ENCODE data around the gene ACO2.
"Not testable (repeated sequence)": the region's sequence is repeated elsewhere in the genome, so short reads cannot be mapped to it uniquely, and the experiment has no call there.

Gene ACO2

GRCh38 chr22:41468381-41469217 lies at the start of gene ACO2, which contains the start of gene PHF5A:
Gene ACO2, plus strand, starts transcription at chr22:41469117. Its CDS starts 30 bp downstream, at chr22:41469147.
Gene PHF5A, minus strand, starts transcription at chr22:41468692. Its CDS starts 39 bp downstream, at chr22:41468653.
- peaks cover 56% of the 10 kb centered on the region for H3K4me1 Mint-ChIP-seq
- H3K36me3 Mint-ChIP-seq, result peaks cover 20% of the 10 kb centered on the region
- no peaks in the 10 kb centered on the region for H3K27me3 Mint-ChIP-seq
- H3K9me3 Mint-ChIP-seq, result no peaks in the 10 kb centered on the region
- peak within 1 kb of the TSS; percentile 100 for H3K27ac Mint-ChIP-seq
- peak within 1 kb of the TSS; percentile 93 for H3K4me3 Mint-ChIP-seq

- H3K27me3 Mint-ChIP-seq, result no peaks in the 10 kb centered on the region
- no peaks in the 10 kb centered on the region for H3K9me3 Mint-ChIP-seq
- peak overlapping the region; percentile 78 for H3K27ac Mint-ChIP-seq
- peaks cover 6% of the 10 kb centered on the region for H3K36me3 Mint-ChIP-seq
- peaks cover 13% of the 10 kb centered on the region for H3K4me1 Mint-ChIP-seq
- no peak overlapping the region for H3K4me3 Mint-ChIP-seq
Measured at GRCh38 chr22:41425660-41426365, 43.1 kb upstream of the ACO2 start.

GRCh38 chr22:41429232-41429950 lies 39.5 kb upstream of the ACO2 start:
- peaks cover 12% of the 10 kb centered on the region for H3K36me3 Mint-ChIP-seq
- no peaks in the 10 kb centered on the region for H3K9me3 Mint-ChIP-seq
- H3K4me1 Mint-ChIP-seq, result peaks cover 17% of the 10 kb centered on the region
- H3K27ac Mint-ChIP-seq, result no peak overlapping the region
- no peak overlapping the region for H3K4me3 Mint-ChIP-seq
- H3K27me3 Mint-ChIP-seq, result no peaks in the 10 kb centered on the region

GRCh38 chr22:41429951-41430332 lies 39.0 kb upstream of the ACO2 start:
- Mint-ChIP-seq H3K4me3 (no peak overlapping the region), H3K27me3 (no peaks in the 10 kb centered on the region), H3K4me1 (peaks cover 17% of the 10 kb centered on the region), H3K9me3 (no peaks in the 10 kb centered on the region), H3K27ac (no peak overlapping the region), H3K36me3 (peaks cover 12% of the 10 kb centered on the region)

GRCh38 chr22:41431656-41432055 lies 37.3 kb upstream of the ACO2 start:
- peaks cover 8% of the 10 kb centered on the region for H3K4me1 Mint-ChIP-seq
- H3K4me3 Mint-ChIP-seq, result no peak overlapping the region
- H3K9me3 Mint-ChIP-seq, result no peaks in the 10 kb centered on the region
- no peak overlapping the region for H3K27ac Mint-ChIP-seq
- H3K27me3 Mint-ChIP-seq, result no peaks in the 10 kb centered on the region
- H3K36me3 Mint-ChIP-seq, result peaks cover 12% of the 10 kb centered on the region

- H3K4me3 Mint-ChIP-seq, H3K27ac Mint-ChIP-seq, H3K27me3 Mint-ChIP-seq, H3K36me3 Mint-ChIP-seq, H3K4me1 Mint-ChIP-seq, H3K9me3 Mint-ChIP-seq: not testable (repeated sequence)
Measured at GRCh38 chr22:41433480-41433879, 35.4 kb upstream of the ACO2 start.

- H3K4me3 Mint-ChIP-seq, H3K9me3 Mint-ChIP-seq, H3K27me3 Mint-ChIP-seq, H3K27ac Mint-ChIP-seq, H3K36me3 Mint-ChIP-seq, H3K4me1 Mint-ChIP-seq: not testable (repeated sequence)
Measured at GRCh38 chr22:41434361-41435003, 34.4 kb upstream of the ACO2 start.

GRCh38 chr22:41435560-41435959 lies 33.4 kb upstream of the ACO2 start:
- Mint-ChIP-seq H3K4me1 (peaks cover 4% of the 10 kb centered on the region), H3K4me3 (no peak overlapping the region), H3K27ac (no peak overlapping the region), H3K36me3 (peaks cover 9% of the 10 kb centered on the region), H3K27me3 (no peaks in the 10 kb centered on the region), H3K9me3 (no peaks in the 10 kb centered on the region)

- no peak overlapping the region for H3K4me3 Mint-ChIP-seq
- no peaks in the 10 kb centered on the region for H3K9me3 Mint-ChIP-seq
- peaks cover 4% of the 10 kb centered on the region for H3K36me3 Mint-ChIP-seq
- no peaks in the 10 kb centered on the region for H3K27me3 Mint-ChIP-seq
- no peak overlapping the region for H3K27ac Mint-ChIP-seq
- no peaks in the 10 kb centered on the region for H3K4me1 Mint-ChIP-seq
Measured at GRCh38 chr22:41436322-41437113, 32.4 kb upstream of the ACO2 start.

DNA sequence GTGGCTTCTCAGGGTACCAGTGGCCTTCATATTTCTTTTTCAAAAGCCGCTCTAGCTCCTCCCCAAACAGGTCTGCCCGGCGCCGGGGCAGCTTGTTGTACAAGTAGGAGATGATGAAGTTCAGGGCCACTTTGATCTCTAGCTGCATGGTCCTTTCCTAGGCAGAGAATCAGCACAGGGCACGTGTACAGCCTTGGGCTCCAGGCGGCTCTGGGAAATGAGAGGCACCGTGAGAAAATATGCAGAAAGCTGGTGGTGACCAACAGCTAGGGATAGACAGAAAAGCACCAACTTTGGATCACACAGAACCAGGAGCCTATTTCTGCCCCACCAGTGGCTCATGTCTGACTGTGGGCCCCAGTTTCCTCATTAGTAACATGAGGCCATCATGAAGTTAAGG lies 31.7 kb upstream of the ACO2 start:
- H3K27ac Mint-ChIP-seq, result no peak overlapping the region
- no peak overlapping the region for H3K4me3 Mint-ChIP-seq

DNA sequence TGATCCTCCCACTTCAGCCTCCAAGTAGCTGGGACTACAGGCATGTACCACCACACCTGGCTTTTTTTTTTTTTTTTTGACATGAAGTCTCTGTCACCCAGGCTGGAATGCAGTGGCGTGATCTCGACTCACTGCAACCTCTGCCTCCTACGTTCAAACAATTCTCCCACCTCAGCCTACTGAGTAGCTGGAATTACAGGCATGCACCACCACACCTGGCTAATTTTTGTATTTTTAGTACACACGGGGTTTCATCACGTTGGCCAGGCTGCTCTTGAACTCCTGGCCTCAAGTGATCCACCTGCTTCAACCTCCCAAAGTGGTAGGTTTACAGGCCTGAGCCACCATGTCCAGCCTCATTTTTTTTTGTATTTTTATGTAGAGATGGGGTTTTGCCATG lies 28.4 kb upstream of the ACO2 start:
- not testable (repeated sequence) for H3K27me3 Mint-ChIP-seq, H3K36me3 Mint-ChIP-seq, H3K27ac Mint-ChIP-seq, H3K4me3 Mint-ChIP-seq, H3K9me3 Mint-ChIP-seq
- H3K4me1 Mint-ChIP-seq, result peaks cover 10% of the 10 kb centered on the region

More for the DNA sequence above, 31.7 kb upstream of the ACO2 start:
- no peaks in the 10 kb centered on the region for H3K27me3 Mint-ChIP-seq
- no peaks in the 10 kb centered on the region for H3K4me1 Mint-ChIP-seq
- H3K9me3 Mint-ChIP-seq, result no peaks in the 10 kb centered on the region
- peaks cover 3% of the 10 kb centered on the region for H3K36me3 Mint-ChIP-seq

DNA sequence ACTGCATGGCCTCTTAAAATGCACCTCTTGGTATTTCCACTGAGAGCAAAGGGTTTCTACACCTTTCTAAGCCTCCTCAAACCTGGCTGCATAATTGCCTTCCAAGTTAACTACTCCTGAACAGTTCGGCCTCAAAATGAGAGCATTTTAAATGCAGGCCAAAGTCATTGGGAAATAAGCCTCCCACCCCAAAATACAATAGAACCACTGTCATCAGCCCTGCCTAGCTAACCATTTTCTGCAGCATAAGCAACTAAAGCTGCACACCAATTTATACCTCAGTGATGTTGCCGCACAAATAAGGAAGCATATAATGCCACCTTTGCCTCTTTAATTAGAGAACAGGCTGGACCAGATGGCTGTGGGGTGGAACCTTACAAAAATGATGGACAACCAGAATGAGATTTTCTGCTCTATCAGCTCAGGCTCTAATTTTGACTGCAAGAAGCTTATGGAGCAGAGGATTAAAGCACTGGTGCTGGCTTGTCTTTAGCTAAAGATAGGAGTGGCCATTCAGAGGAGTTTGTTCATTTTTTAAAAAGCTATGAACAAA lies 26.6 kb upstream of the ACO2 start:
- Mint-ChIP-seq H3K4me3 (no peak overlapping the region), H3K9me3 (no peaks in the 10 kb centered on the region), H3K27me3 (no peaks in the 10 kb centered on the region), H3K27ac (peak overlapping the region; percentile 35), H3K36me3 (peaks cover 3% of the 10 kb centered on the region), H3K4me1 (peaks cover 10% of the 10 kb centered on the region)

GRCh38 chr22:41444360-41445128 lies 24.4 kb upstream of the ACO2 start:
- Mint-ChIP-seq H3K27me3 (no peaks in the 10 kb centered on the region), H3K4me1 (peaks cover 15% of the 10 kb centered on the region)

More at GRCh38 chr22:41444360-41445128, 24.4 kb upstream of the ACO2 start:
- H3K27ac Mint-ChIP-seq, result peak overlapping the region; percentile 89
- peaks cover 3% of the 10 kb centered on the region for H3K36me3 Mint-ChIP-seq
- H3K9me3 Mint-ChIP-seq, result no peaks in the 10 kb centered on the region
- peak overlapping the region; percentile 95 for H3K4me3 Mint-ChIP-seq
